RCC 7860 (cell line): ENCODE results near the gene PDLIM7.

ENCODE experiments used
- DNase-seq: peaks from one replicate; pipeline ENCODE4 v3.0.0-alpha.2; 2015; ENCODE audit warnings: low spot score
- FAIRE-seq: peaks from 2 replicates; lab custom pipeline; 2012; peaks lifted over from hg19 to GRCh38; lab: Jason Lieb, UNC

Gene PDLIM7

GRCh38 chr5:177458912-177459350 is 38.5 kb downstream of the PDLIM7 start:
- FAIRE-seq = no peak
- DNase-seq = no peak

- DNase-seq = no peak
- no peak for FAIRE-seq
Observed at GRCh38 chr5:177457852-177458681, 39.3 kb downstream of the PDLIM7 start.

- FAIRE-seq (peak; percentile 84), DNase-seq (peak; percentile 96)
Observed at GRCh38 chr5:177456976-177457851, 40.2 kb downstream of the PDLIM7 start.

- DNase-seq (no peak), FAIRE-seq (no peak)
Observed at GRCh38 chr5:177456591-177456964, 40.8 kb downstream of the PDLIM7 start.

- no peak for FAIRE-seq
- DNase-seq = peak; percentile 70
Observed at GRCh38 chr5:177455661-177456590, 41.5 kb downstream of the PDLIM7 start.

GRCh38 chr5:177455036-177455660 is 42.3 kb downstream of the PDLIM7 start:
- FAIRE-seq = no peak
- peak; percentile 64 for DNase-seq

GRCh38 chr5:177454397-177455035 is 42.9 kb downstream of the PDLIM7 start:
- DNase-seq (peak; percentile 79), FAIRE-seq (no peak)

- FAIRE-seq = no peak
- no peak for DNase-seq
Observed at GRCh38 chr5:177453852-177454396, 43.5 kb downstream of the PDLIM7 start.

GRCh38 chr5:177452688-177453638 is 44.4 kb downstream of the PDLIM7 start:
- DNase-seq (no peak), FAIRE-seq (no peak)

- no peak for FAIRE-seq
- DNase-seq = no peak
Observed at GRCh38 chr5:177450667-177451424, 46.6 kb downstream of the PDLIM7 start.

GRCh38 chr5:177449140-177450061 is 48.0 kb downstream of the PDLIM7 start:
- DNase-seq = no peak
- FAIRE-seq = no peak

GRCh38 chr5:177448244-177448950 is 49.0 kb downstream of the PDLIM7 start:
- DNase-seq (no peak), FAIRE-seq (no peak)

- FAIRE-seq (peak; percentile 97), DNase-seq (peak; percentile 99)
Observed at GRCh38 chr5:177447611-177448243, 49.7 kb downstream of the PDLIM7 start.

GRCh38 chr5:177447066-177447610 is 50.3 kb downstream of the PDLIM7 start:
- FAIRE-seq (no peak), DNase-seq (peak; percentile 56)
